WTC11 (cell line): ENCODE results near the gene MYO5B. TPM values are rescaled to one million over a fixed set of nuclear protein-coding genes. Genes with fewer than 3 reads are reported as not detected.

Source experiments
- ATAC-seq: fragments of 200-7000 bp; cut with Tn5 transposase; 2 replicates; pipeline ENCODE4 v1.10.0; 2021; ENCODE audit warnings: mild to moderate bottlenecking, moderate library complexity
- CTCF ChIA-PET: fragments of 300-600 bp; sonication (Branson Sonifier 250); formaldehyde crosslinking; loops from one replicate; lab custom pipeline; 2021; ENCODE audit warnings: antibody characterized with exemption; lab: Charles Lee
- POLR2A ChIA-PET: fragments of 350-600 bp; sonication (Branson Sonifier 250); formaldehyde crosslinking; loops from one replicate; lab custom pipeline; 2021; ENCODE audit warnings: antibody characterized with exemption; lab: Charles Lee
- DNase-seq: peaks from one replicate; pipeline ENCODE4 v3.0.0; 2021; ENCODE audit warnings: low spot score
- H3K27ac Mint-ChIP-seq: 2 replicates; pipeline ENCODE4 v1.8.0; 2021; ENCODE audit warnings: mixed read lengths
- H3K27me3 Mint-ChIP-seq: 2 replicates; pipeline ENCODE4 v1.8.0; 2021; ENCODE audit warnings: low read depth, mild to moderate bottlenecking, moderate library complexity, mixed read lengths
- H3K36me3 Mint-ChIP-seq: 2 replicates; pipeline ENCODE4 v1.8.0; 2021; ENCODE audit warnings: mixed read lengths
- H3K4me1 Mint-ChIP-seq: 2 replicates; pipeline ENCODE4 v1.8.0; 2022; ENCODE audit warnings: mixed read lengths
- H3K4me3 Mint-ChIP-seq: 2 replicates; pipeline ENCODE4 v1.8.0; 2021; ENCODE audit warnings: mild to moderate bottlenecking, moderate library complexity, mixed read lengths
- H3K9me3 Mint-ChIP-seq: 2 replicates; pipeline ENCODE4 v1.8.0; 2021; ENCODE audit warnings: mixed read lengths
- ETV6 ChIP-seq: sonication (generic); formaldehyde crosslinking; IDR thresholded peaks from 2 replicates; pipeline ENCODE4 v1.8.1; 2022; ENCODE audit warnings: mild to moderate bottlenecking, missing genetic modification reagents
- GRHL2 ChIP-seq: fragments of 250-450 bp; sonication (Bioruptor Pico); IDR thresholded peaks from 2 replicates; pipeline ENCODE4 v1.8.0; 2022; ENCODE audit warnings: mild to moderate bottlenecking, moderate library complexity; ENCODE audit not compliant: insufficient replicate concordance, severe bottlenecking
- JUN ChIP-seq: sonication (generic); formaldehyde crosslinking; IDR thresholded peaks from 2 replicates; pipeline ENCODE4 v1.8.0; 2023; ENCODE audit warnings: mild to moderate bottlenecking, missing genetic modification reagents
- KAT7 ChIP-seq: sonication (generic); formaldehyde crosslinking; IDR thresholded peaks from 2 replicates; pipeline ENCODE4 v1.8.1; 2023; ENCODE audit warnings: missing genetic modification reagents, mild to moderate bottlenecking, borderline replicate concordance
- NR1H2 ChIP-seq: sonication (generic); formaldehyde crosslinking; IDR thresholded peaks from 2 replicates; pipeline ENCODE4 v1.9.0; 2021; ENCODE audit warnings: mild to moderate bottlenecking, moderate library complexity, missing genetic modification reagents
- ZNF317 ChIP-seq: sonication (generic); formaldehyde crosslinking; IDR thresholded peaks from 2 replicates; pipeline ENCODE4 v1.8.1; 2023; ENCODE audit warnings: low read depth, mild to moderate bottlenecking, moderate library complexity, missing genetic modification reagents, borderline replicate concordance
- ZNF416 ChIP-seq: fragments of 250-450 bp; sonication (Bioruptor Pico); IDR thresholded peaks from 2 replicates; pipeline ENCODE4 v1.9.0; 2021; ENCODE audit warnings: mild to moderate bottlenecking, inconsistent platforms
- total RNA-seq: library from RNA; stranded (reverse); gene quantifications from 3 replicates; pipeline ENCODE4 v1.2.3, GENCODE V29; 2021
- TF ChIP-seq, protein P1 (sequence below): sonication (generic); formaldehyde crosslinking; IDR thresholded peaks from 2 replicates; pipeline ENCODE4 v1.8.0; 2022; ENCODE audit warnings: mild to moderate bottlenecking, missing genetic modification reagents
- TF ChIP-seq, protein P2 (sequence below): sonication (generic); formaldehyde crosslinking; IDR thresholded peaks from 2 replicates; pipeline ENCODE4 v1.8.1; 2023; ENCODE audit warnings: mild to moderate bottlenecking, missing genetic modification reagents, borderline replicate concordance
- TF ChIP-seq, protein P3 (sequence below): fragments of 250-450 bp; sonication (Bioruptor Pico); IDR thresholded peaks from 2 replicates; pipeline ENCODE4 v1.9.0; 2021; ENCODE audit warnings: mild to moderate bottlenecking
- TF ChIP-seq, protein P4 (sequence below): sonication (generic); formaldehyde crosslinking; IDR thresholded peaks from 2 replicates; pipeline ENCODE4 v1.8.1; 2023; ENCODE audit warnings: mild to moderate bottlenecking, missing genetic modification reagents
- TF ChIP-seq, protein P5 (sequence below): sonication (generic); formaldehyde crosslinking; IDR thresholded peaks from 2 replicates; pipeline ENCODE4 v1.8.0; 2023; ENCODE audit warnings: missing genetic modification reagents
- TF ChIP-seq, protein P6 (sequence below): fragments of 250-450 bp; sonication (Bioruptor Pico); IDR thresholded peaks from 2 replicates; pipeline ENCODE4 v2.1.2; 2022; ENCODE audit warnings: mild to moderate bottlenecking, moderate library complexity
- TF ChIP-seq, protein P7 (sequence below): fragments of 250-450 bp; sonication (Bioruptor Pico); IDR thresholded peaks from 2 replicates; pipeline ENCODE4 v1.9.0; 2021; ENCODE audit warnings: moderate library complexity, mild to moderate bottlenecking, inconsistent platforms, borderline replicate concordance
- TF ChIP-seq, protein P8 (sequence below): fragments of 250-450 bp; sonication (Bioruptor Pico); conservative IDR thresholded peaks from 2 replicates; pipeline ENCODE4 v1.9.0; 2021; ENCODE audit warnings: mild to moderate bottlenecking
- TF ChIP-seq, protein P9 (sequence below): sonication (generic); formaldehyde crosslinking; IDR thresholded peaks from 2 replicates; pipeline ENCODE4 v1.8.1; 2022; ENCODE audit warnings: mild to moderate bottlenecking, missing genetic modification reagents, moderate library complexity, borderline replicate concordance

The MYO5B gene
- total RNA-seq, 1 experiment from 2014 or later, result 8.7 TPM

DNA sequence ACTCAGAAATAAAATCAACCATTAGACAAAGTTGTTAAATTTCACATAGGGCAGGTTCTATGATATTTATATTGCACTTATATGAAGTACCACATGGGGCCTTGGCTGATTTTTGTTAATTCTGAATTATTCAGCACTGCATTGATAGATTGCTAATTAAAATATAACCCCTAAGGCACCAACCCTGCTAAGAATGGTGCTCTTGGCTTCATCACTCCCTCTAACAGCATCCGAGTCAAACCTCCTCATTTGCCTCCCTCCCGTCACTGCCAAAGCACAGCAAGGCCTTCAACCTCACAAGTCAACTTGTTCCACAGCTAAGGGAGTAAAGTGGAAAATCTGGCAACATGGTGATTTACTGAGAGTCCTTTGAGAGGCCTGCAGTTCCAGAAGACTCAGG, 27.0 kb downstream of the MYO5B start:
- no peaks in the 10 kb centered on the region for H3K36me3 Mint-ChIP-seq
- DNase-seq, result no peak
- TF ChIP-seq, protein P1, sequence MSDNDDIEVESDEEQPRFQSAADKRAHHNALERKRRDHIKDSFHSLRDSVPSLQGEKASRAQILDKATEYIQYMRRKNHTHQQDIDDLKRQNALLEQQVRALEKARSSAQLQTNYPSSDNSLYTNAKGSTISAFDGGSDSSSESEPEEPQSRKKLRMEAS (CRISPR knock-in tag), result no peak
- TF ChIP-seq JUN (CRISPR knock-in tag), result no peak
- TF ChIP-seq, protein P2, sequence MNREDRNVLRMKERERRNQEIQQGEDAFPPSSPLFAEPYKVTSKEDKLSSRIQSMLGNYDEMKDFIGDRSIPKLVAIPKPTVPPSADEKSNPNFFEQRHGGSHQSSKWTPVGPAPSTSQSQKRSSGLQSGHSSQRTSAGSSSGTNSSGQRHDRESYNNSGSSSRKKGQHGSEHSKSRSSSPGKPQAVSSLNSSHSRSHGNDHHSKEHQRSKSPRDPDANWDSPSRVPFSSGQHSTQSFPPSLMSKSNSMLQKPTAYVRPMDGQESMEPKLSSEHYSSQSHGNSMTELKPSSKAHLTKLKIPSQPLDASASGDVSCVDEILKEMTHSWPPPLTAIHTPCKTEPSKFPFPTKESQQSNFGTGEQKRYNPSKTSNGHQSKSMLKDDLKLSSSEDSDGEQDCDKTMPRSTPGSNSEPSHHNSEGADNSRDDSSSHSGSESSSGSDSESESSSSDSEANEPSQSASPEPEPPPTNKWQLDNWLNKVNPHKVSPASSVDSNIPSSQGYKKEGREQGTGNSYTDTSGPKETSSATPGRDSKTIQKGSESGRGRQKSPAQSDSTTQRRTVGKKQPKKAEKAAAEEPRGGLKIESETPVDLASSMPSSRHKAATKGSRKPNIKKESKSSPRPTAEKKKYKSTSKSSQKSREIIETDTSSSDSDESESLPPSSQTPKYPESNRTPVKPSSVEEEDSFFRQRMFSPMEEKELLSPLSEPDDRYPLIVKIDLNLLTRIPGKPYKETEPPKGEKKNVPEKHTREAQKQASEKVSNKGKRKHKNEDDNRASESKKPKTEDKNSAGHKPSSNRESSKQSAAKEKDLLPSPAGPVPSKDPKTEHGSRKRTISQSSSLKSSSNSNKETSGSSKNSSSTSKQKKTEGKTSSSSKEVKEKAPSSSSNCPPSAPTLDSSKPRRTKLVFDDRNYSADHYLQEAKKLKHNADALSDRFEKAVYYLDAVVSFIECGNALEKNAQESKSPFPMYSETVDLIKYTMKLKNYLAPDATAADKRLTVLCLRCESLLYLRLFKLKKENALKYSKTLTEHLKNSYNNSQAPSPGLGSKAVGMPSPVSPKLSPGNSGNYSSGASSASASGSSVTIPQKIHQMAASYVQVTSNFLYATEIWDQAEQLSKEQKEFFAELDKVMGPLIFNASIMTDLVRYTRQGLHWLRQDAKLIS (CRISPR knock-in tag), result no peak
- no peak for TF ChIP-seq ZNF416 (CRISPR knock-in tag)
- ChIA-PET POLR2A (no interaction called here), CTCF (no interaction called here)
- no peaks in the 10 kb centered on the region for H3K27me3 Mint-ChIP-seq
- H3K4me1 Mint-ChIP-seq, result peaks cover 15% of the 10 kb centered on the region
- H3K4me3 Mint-ChIP-seq, result no peak overlapping the region
- ATAC-seq, result no peak
- H3K9me3 Mint-ChIP-seq, result no peaks in the 10 kb centered on the region
- no peak overlapping the region for H3K27ac Mint-ChIP-seq

DNA sequence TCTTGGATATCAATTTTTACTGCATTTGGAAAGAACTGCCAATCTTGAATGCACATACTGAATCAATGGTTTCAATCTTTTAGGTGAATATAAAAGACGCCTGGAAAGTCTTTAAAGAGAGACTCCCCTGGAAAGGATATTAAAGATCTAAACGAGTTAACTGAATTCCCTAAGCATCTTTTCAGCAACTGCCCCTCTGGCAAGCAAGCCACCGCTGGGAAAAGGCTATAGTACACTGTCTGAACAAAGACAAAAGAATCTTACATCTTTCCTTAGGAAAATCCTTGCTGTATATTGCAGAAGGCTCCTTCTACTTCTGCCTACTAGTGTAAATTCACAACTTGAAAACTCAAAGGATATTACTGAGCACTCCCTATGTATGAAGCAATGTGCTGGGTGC, 28.0 kb downstream of the MYO5B start:
- POLR2A ChIA-PET, result no interaction called here
- TF ChIP-seq, protein P3, sequence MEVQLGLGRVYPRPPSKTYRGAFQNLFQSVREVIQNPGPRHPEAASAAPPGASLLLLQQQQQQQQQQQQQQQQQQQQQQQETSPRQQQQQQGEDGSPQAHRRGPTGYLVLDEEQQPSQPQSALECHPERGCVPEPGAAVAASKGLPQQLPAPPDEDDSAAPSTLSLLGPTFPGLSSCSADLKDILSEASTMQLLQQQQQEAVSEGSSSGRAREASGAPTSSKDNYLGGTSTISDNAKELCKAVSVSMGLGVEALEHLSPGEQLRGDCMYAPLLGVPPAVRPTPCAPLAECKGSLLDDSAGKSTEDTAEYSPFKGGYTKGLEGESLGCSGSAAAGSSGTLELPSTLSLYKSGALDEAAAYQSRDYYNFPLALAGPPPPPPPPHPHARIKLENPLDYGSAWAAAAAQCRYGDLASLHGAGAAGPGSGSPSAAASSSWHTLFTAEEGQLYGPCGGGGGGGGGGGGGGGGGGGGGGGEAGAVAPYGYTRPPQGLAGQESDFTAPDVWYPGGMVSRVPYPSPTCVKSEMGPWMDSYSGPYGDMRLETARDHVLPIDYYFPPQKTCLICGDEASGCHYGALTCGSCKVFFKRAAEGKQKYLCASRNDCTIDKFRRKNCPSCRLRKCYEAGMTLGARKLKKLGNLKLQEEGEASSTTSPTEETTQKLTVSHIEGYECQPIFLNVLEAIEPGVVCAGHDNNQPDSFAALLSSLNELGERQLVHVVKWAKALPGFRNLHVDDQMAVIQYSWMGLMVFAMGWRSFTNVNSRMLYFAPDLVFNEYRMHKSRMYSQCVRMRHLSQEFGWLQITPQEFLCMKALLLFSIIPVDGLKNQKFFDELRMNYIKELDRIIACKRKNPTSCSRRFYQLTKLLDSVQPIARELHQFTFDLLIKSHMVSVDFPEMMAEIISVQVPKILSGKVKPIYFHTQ (CRISPR knock-in tag), result no peak
- H3K9me3 Mint-ChIP-seq, result no peaks in the 10 kb centered on the region

DNA sequence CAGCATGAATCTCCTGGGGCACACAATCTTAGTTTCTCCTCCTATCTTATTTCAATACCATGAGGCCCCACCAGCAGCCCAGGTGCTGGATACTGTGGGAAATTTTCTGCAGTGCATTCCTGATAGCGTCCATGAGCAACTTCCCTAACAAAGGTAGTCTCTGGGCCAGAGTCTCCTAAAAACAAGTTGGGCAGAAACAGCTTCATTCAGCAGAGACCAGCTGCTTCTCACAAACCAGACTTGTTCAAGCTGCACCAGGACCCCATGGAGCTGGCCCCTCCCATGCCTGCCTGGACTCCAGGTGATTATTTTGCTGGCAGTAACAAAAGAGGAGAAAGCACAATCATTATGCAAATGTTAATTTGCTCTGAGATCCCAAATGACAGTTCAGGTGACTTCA, 31.4 kb downstream of the MYO5B start:
- Mint-ChIP-seq H3K9me3 (no peaks in the 10 kb centered on the region), H3K27me3 (no peaks in the 10 kb centered on the region), H3K27ac (no peak overlapping the region), H3K36me3 (no peaks in the 10 kb centered on the region), H3K4me3 (no peak overlapping the region), H3K4me1 (peaks cover 37% of the 10 kb centered on the region)
- DNase-seq, result no peak
- CTCF ChIA-PET, result interaction anchor here (0.8 kb wide), 1 partner anchor 40 kb away, joined by 3 read pairs; no protein-coding TSS in a partner anchor
- no peak for ATAC-seq
- POLR2A ChIA-PET, result no interaction called here
- TF ChIP-seq KAT7 (CRISPR knock-in tag) (no peak), ZNF317 (CRISPR knock-in tag) (no peak), NR1H2 (CRISPR knock-in tag) (no peak), JUN (CRISPR knock-in tag) (no peak), ETV6 (CRISPR knock-in tag) (no peak), GRHL2 (no peak)
- TF ChIP-seq, protein P4, sequence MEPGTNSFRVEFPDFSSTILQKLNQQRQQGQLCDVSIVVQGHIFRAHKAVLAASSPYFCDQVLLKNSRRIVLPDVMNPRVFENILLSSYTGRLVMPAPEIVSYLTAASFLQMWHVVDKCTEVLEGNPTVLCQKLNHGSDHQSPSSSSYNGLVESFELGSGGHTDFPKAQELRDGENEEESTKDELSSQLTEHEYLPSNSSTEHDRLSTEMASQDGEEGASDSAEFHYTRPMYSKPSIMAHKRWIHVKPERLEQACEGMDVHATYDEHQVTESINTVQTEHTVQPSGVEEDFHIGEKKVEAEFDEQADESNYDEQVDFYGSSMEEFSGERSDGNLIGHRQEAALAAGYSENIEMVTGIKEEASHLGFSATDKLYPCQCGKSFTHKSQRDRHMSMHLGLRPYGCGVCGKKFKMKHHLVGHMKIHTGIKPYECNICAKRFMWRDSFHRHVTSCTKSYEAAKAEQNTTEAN (CRISPR knock-in tag), result no peak
- TF ChIP-seq, protein P5, sequence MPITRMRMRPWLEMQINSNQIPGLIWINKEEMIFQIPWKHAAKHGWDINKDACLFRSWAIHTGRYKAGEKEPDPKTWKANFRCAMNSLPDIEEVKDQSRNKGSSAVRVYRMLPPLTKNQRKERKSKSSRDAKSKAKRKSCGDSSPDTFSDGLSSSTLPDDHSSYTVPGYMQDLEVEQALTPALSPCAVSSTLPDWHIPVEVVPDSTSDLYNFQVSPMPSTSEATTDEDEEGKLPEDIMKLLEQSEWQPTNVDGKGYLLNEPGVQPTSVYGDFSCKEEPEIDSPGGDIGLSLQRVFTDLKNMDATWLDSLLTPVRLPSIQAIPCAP, result no peak
- TF ChIP-seq, protein P6, sequence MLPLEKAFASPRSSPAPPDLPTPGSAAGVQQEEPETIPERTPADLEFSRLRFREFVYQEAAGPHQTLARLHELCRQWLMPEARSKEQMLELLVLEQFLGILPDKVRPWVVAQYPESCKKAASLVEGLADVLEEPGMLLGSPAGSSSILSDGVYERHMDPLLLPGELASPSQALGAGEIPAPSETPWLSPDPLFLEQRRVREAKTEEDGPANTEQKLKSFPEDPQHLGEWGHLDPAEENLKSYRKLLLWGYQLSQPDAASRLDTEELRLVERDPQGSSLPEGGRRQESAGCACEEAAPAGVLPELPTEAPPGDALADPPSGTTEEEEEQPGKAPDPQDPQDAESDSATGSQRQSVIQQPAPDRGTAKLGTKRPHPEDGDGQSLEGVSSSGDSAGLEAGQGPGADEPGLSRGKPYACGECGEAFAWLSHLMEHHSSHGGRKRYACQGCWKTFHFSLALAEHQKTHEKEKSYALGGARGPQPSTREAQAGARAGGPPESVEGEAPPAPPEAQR (CRISPR knock-in tag), result no peak
- TF ChIP-seq, protein P7, sequence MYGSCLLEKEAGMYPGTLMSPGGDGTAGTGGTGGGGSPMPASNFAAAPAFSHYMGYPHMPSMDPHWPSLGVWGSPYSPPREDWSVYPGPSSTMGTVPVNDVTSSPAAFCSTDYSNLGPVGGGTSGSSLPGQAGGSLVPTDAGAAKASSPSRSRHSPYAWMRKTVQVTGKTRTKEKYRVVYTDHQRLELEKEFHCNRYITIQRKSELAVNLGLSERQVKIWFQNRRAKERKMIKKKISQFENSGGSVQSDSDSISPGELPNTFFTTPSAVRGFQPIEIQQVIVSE (CRISPR knock-in tag), result no peak
- TF ChIP-seq, protein P8, sequence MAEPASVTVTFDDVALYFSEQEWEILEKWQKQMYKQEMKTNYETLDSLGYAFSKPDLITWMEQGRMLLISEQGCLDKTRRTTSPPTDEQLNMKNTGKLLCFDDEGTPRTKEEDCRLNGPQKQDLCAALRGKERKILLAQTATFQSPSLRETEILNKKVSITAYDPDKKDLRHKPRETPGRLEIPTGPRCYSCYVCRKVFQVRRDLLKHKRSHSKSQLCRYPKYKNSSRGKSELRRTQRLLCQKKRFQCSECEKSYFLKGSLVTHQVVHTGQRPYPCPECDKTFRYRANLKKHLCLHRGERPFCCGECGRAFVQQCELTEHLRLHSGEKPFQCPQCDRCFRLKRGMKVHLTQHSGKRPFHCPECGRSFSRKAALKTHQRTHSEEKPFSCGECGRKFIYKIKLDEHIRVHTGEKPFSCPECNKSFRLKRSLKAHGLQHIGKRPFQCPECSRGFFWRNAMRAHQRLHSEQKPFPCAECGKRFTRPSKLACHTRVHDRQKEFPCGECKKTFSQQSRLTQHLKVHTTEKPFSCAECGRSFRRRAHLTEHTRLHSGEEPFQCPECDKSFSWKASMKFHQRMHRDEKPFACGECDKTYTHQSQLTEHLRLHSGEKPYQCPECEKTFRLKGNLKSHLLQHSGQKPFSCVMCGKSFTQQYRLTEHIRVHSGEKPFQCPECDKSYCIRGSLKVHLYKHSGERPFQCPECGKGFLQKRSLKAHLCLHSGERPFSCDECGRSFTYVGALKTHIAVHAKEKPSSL, result no peak
- TF ChIP-seq, protein P9, sequence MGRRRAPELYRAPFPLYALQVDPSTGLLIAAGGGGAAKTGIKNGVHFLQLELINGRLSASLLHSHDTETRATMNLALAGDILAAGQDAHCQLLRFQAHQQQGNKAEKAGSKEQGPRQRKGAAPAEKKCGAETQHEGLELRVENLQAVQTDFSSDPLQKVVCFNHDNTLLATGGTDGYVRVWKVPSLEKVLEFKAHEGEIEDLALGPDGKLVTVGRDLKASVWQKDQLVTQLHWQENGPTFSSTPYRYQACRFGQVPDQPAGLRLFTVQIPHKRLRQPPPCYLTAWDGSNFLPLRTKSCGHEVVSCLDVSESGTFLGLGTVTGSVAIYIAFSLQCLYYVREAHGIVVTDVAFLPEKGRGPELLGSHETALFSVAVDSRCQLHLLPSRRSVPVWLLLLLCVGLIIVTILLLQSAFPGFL (CRISPR knock-in tag), result no peak

More for the DNA sequence above, 28.0 kb downstream of the MYO5B start:
- DNase-seq (no peak), ATAC-seq (no peak)
- Mint-ChIP-seq H3K27me3 (no peaks in the 10 kb centered on the region), H3K4me1 (peaks cover 22% of the 10 kb centered on the region), H3K36me3 (no peaks in the 10 kb centered on the region), H3K4me3 (no peak overlapping the region), H3K27ac (no peak overlapping the region)
- CTCF ChIA-PET, result no interaction called here
